RWPE2 (cell line): ENCODE results near the gene CPHXL.

Experiments used
- ATAC-seq: fragments of 200-7000 bp; cut with Tn5 transposase; 3 replicates; pipeline ENCODE4 v1.9.1; 2021; ENCODE audit warnings: low read depth
- DNase-seq: peaks from one replicate; pipeline ENCODE4 v3.0.0-alpha.2; 2020; ENCODE audit warnings: low spot score
- H3K27ac ChIP-seq: fragments of 450-650 bp; 2 replicates; pipeline ENCODE4 v1.5.1; 2017; ENCODE audit warnings: mild to moderate bottlenecking; ENCODE audit not compliant: poor library complexity, severe bottlenecking
- H3K27me3 ChIP-seq: fragments of 250-450 bp; sonication (Bioruptor Pico); 2 replicates; pipeline ENCODE4 v1.5.1; 2021; ENCODE audit warnings: mild to moderate bottlenecking, moderate library complexity; ENCODE audit not compliant: insufficient read depth, poor library complexity, severe bottlenecking
- H3K36me3 ChIP-seq: fragments of 250-450 bp; sonication (Bioruptor Pico); 2 replicates; pipeline ENCODE4 v1.5.1; 2020; ENCODE audit warnings: low read depth, mild to moderate bottlenecking, moderate library complexity
- H3K4me1 ChIP-seq: fragments of 250-450 bp; sonication (Bioruptor Pico); 2 replicates; pipeline ENCODE4 v1.5.1; 2021; ENCODE audit warnings: mild to moderate bottlenecking, moderate library complexity; ENCODE audit not compliant: insufficient read depth, poor library complexity, severe bottlenecking
- H3K4me3 ChIP-seq: fragments of 250-450 bp; sonication (Bioruptor Pico); 2 replicates; pipeline ENCODE4 v1.5.1; 2021; ENCODE audit warnings: mild to moderate bottlenecking, moderate library complexity; ENCODE audit not compliant: severe bottlenecking
- H3K9me3 ChIP-seq: fragments of 250-450 bp; sonication (Bioruptor Pico); 2 replicates; pipeline ENCODE4 v1.5.1; 2021; ENCODE audit warnings: mild to moderate bottlenecking, moderate library complexity; ENCODE audit not compliant: severe bottlenecking
- CTCF ChIP-seq: fragments of 450-650 bp; IDR thresholded peaks from one replicate; pipeline ENCODE4 v1.5.1; 2017; ENCODE audit warnings: mild to moderate bottlenecking, moderate library complexity; ENCODE audit not compliant: poor library complexity, severe bottlenecking

CPHXL gene

GRCh38 chr16:75726390-75726789 is at the start of gene CPHXL:
CPHXL (minus strand) TSS chr16:75726490; CDS start chr16:75726442, 48 bp downstream.
- no peaks in the 10 kb centered on the region for H3K27me3 ChIP-seq
- no peak within 1 kb of the TSS for H3K4me3 ChIP-seq
- H3K27ac ChIP-seq: no peak within 1 kb of the TSS
- H3K4me1 ChIP-seq: no peaks in the 10 kb centered on the region
- ATAC-seq: no peak
- no peaks in the 10 kb centered on the region for H3K36me3 ChIP-seq
- no peak for TF ChIP-seq CTCF
- DNase-seq: no peak
- no peaks in the 10 kb centered on the region for H3K9me3 ChIP-seq

DNA sequence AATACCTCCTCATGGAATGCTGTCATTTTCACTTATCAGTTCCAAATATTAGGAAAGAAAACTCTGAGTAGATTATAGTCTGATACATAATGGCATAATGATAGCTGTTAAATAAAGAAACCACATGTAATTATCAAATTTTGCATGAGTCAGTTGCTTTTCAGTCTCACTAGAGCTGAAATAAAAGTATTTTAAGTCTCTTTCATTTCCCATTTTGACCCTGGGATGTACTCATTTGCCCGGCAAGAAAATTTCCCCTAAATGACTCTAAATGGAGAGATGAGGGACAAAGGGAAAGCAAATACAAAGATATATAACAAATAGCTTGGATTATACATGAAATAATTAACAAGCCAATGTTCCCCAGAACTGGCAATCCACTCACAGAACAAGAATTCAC is 47.9 kb upstream of the CPHXL start:
- no peak for ATAC-seq

GRCh38 chr16:75770051-75770450 is 43.8 kb upstream of the CPHXL start:
- no peaks in the 10 kb centered on the region for H3K9me3 ChIP-seq
- TF ChIP-seq CTCF: no peak
- peaks cover 19% of the 10 kb centered on the region for H3K27me3 ChIP-seq
- DNase-seq (no peak), ATAC-seq (no peak)
- H3K27ac ChIP-seq: no peak overlapping the region
- no peaks in the 10 kb centered on the region for H3K36me3 ChIP-seq
- H3K4me1 ChIP-seq: no peaks in the 10 kb centered on the region
- H3K4me3 ChIP-seq: no peak overlapping the region

More for the DNA sequence above, 47.9 kb upstream of the CPHXL start:
- DNase-seq: no peak
- peaks cover 8% of the 10 kb centered on the region for H3K27me3 ChIP-seq
- H3K9me3 ChIP-seq: no peaks in the 10 kb centered on the region
- no peak overlapping the region for H3K4me3 ChIP-seq
- TF ChIP-seq CTCF: no peak
- no peaks in the 10 kb centered on the region for H3K36me3 ChIP-seq
- no peak overlapping the region for H3K27ac ChIP-seq
- H3K4me1 ChIP-seq: no peaks in the 10 kb centered on the region

DNA sequence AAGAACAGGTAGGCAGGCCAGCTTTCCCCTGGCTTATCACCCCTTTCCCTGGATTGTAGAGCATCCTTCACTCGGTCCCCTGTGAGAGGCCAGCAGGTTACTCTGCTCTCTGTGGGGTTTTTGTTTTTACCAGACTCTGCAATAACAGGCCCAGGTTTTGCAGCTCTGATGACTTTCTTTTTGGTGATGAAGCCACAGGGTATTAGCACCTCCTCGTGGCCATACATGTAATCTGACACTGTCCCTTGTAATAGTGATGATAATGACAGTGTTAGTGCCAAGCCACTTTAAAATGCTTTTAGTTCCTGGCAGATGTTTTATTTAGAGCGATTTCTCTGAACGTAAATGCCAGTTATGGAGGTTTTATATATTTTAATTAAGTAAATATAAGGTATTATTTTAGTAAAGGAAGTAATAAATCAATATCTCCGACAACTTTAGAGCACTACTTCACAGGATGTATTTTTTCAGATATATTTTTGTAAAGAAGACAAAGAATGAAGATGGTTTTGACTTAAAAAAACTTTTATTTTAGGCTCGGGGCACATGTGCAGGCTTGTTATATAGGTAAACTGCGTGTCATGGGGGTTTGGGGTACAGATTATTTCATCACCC is 38.0 kb upstream of the CPHXL start:
- Histone ChIP-seq H3K36me3 (no peaks in the 10 kb centered on the region), H3K4me1 (no peaks in the 10 kb centered on the region), H3K27me3 (peaks cover 11% of the 10 kb centered on the region), H3K9me3 (no peaks in the 10 kb centered on the region), H3K27ac (no peak overlapping the region), H3K4me3 (no peak overlapping the region)
- peak; percentile 94 for TF ChIP-seq CTCF
- DNase-seq (no peak), ATAC-seq (peak; percentile 85)

DNA sequence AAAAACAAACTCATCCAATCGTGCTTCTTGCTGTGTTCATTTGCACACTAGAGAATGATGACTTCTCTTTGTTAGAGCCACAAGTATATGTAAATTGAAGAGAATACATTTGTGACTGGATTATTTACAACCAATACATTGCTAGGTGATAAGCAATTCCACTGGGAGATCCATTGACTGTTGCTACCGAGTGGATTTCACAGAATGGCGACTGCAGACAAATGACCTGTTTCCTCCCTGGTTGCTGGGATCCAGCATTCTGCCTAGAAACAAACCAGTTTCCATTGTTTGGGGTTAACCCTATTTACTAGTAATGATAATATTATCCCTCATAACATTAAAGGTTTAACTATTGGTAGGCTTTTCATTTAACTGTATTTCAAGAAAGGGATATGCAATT is 36.9 kb upstream of the CPHXL start:
- ATAC-seq (no peak), DNase-seq (no peak)
- Histone ChIP-seq H3K4me3 (no peak overlapping the region), H3K27me3 (peaks cover 11% of the 10 kb centered on the region), H3K27ac (no peak overlapping the region), H3K4me1 (no peaks in the 10 kb centered on the region), H3K36me3 (no peaks in the 10 kb centered on the region), H3K9me3 (no peaks in the 10 kb centered on the region)
- TF ChIP-seq CTCF: no peak
